HL-60 (cell line): ENCODE data around the gene NSL1.

ENCODE experiments used
- DNase-seq, 2 experiments: peaks; one replicate each; pipeline ENCODE4 v3.0.0-alpha.2; 2010 to 2020; ENCODE audit warnings: low read depth in 1 of 2, low spot score in 1 of 2
- H3K27ac ChIP-seq: fragments of 250-450 bp; sonication (Bioruptor Pico); replicated peaks from 2 replicates; pipeline ENCODE4 v1.5.1; 2020; ENCODE audit warnings: mild to moderate bottlenecking, moderate library complexity
- H3K27me3 ChIP-seq: fragments of 250-450 bp; sonication (Bioruptor Pico); 2 replicates; pipeline ENCODE4 v1.5.1; 2021; ENCODE audit warnings: mild to moderate bottlenecking, moderate library complexity; ENCODE audit not compliant: insufficient read depth, poor library complexity, severe bottlenecking
- H3K4me3 ChIP-seq: replicated peaks from 2 replicates; pipeline ENCODE4 v1.5.1; 2011; ENCODE audit warnings: mild to moderate bottlenecking, control low read depth, low read length; ENCODE audit not compliant: insufficient read depth
- CTCF ChIP-seq: IDR thresholded peaks from one replicate; pipeline ENCODE4 v1.5.1; 2011; ENCODE audit warnings: low read length, control low read depth, inconsistent platforms; ENCODE audit not compliant: insufficient read depth
- GABPA ChIP-seq: IDR thresholded peaks from 2 replicates; pipeline ENCODE4 v1.6.1; 2012; ENCODE audit warnings: low read depth
- POLR2AphosphoS5 ChIP-seq: IDR thresholded peaks from 2 replicates; pipeline ENCODE4 v1.6.1; 2012; ENCODE audit warnings: low read depth
- SPI1 ChIP-seq: IDR thresholded peaks from 2 replicates; pipeline ENCODE4 v1.6.1; 2012; ENCODE audit warnings: low read depth, mild to moderate bottlenecking, borderline replicate concordance
- TF ChIP-seq, protein P1 (sequence below): IDR thresholded peaks from 2 replicates; pipeline ENCODE4 v1.6.1; 2012; ENCODE audit warnings: low read depth; ENCODE audit not compliant: insufficient replicate concordance

Gene NSL1

GRCh38 chr1:212699625-212700222, 91.9 kb downstream of the NSL1 start, which contains the start of gene BATF3:
Gene BATF3, minus strand, starts transcription at chr1:212699840. Its CDS starts 78 bp downstream, at chr1:212699762.
- Histone ChIP-seq H3K4me3 (peak within 1 kb of the TSS; percentile 54), H3K27me3 (peaks cover 12% of the 10 kb centered on the region), H3K27ac (no peak within 1 kb of the TSS)
- TF ChIP-seq POLR2AphosphoS5 (no peak), CTCF (no peak), SPI1 (no peak), GABPA (no peak)
- TF ChIP-seq, protein P1, sequence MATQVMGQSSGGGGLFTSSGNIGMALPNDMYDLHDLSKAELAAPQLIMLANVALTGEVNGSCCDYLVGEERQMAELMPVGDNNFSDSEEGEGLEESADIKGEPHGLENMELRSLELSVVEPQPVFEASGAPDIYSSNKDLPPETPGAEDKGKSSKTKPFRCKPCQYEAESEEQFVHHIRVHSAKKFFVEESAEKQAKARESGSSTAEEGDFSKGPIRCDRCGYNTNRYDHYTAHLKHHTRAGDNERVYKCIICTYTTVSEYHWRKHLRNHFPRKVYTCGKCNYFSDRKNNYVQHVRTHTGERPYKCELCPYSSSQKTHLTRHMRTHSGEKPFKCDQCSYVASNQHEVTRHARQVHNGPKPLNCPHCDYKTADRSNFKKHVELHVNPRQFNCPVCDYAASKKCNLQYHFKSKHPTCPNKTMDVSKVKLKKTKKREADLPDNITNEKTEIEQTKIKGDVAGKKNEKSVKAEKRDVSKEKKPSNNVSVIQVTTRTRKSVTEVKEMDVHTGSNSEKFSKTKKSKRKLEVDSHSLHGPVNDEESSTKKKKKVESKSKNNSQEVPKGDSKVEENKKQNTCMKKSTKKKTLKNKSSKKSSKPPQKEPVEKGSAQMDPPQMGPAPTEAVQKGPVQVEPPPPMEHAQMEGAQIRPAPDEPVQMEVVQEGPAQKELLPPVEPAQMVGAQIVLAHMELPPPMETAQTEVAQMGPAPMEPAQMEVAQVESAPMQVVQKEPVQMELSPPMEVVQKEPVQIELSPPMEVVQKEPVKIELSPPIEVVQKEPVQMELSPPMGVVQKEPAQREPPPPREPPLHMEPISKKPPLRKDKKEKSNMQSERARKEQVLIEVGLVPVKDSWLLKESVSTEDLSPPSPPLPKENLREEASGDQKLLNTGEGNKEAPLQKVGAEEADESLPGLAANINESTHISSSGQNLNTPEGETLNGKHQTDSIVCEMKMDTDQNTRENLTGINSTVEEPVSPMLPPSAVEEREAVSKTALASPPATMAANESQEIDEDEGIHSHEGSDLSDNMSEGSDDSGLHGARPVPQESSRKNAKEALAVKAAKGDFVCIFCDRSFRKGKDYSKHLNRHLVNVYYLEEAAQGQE: no peak
- no peak for DNase-seq

DNA sequence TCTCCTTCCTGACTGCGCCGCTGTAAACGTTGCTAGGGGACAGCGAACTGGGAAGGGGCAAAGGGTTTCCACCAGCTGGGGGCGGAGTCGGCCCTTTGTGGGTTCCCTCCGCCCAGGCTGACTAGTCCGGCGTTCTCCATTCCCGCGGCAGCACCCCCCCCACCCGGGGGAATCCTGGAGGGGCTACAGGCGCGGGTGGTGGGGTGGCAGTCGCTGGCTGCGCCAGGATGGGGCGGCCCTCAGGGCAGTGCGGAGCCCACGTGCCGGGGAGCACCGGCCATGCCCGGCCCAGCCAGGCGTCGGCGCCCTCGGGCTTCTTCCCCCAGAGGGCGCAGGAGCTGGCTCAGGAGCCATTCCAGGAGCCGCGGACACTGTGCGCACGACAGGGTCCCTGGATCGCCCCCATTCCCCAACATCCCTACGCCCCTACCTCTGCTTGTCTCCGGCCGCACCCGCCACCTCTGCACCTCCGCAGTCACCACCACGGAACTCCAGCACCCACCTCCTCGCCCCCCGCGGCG, 92.4 kb downstream of the NSL1 start:
- peaks cover 12% of the 10 kb centered on the region for H3K27me3 ChIP-seq
- DNase-seq: peak in 1 of 2 experiments; percentile 38
- no peak overlapping the region for H3K27ac ChIP-seq
- H3K4me3 ChIP-seq: peak overlapping the region; percentile 54
- TF ChIP-seq GABPA (no peak), SPI1 (no peak), POLR2AphosphoS5 (no peak), CTCF (peak; percentile 62)
- TF ChIP-seq, protein P1: no peak

DNA sequence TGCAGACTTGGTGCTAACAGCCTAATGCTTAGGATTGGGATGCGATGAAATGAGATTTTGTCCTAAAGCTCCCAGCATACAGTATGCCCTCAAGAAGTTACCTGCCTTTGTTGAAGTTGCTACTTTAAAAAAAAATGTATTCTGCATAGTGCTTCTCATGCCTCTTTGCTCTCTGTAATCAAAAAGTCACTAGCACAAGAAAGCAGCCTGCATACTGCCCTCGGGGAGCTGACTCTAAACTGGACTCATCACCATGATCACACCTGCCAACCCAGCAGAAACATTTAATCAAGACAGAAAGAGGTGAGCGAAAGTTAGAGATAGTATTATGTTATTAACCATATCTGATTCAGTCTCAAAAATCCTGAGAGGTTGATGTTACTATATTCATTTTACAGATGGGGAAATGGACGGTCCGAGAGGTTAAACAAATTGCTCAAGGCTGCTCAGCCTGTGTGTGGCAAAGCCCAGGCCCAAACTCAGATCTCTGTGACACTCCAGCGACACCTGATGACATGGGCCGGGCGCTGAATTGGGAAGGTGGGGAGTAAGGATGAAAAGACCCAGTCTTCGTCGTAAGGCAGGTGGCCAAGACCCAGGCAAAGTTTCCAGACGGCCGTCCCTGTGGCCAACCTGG, 93.0 kb downstream of the NSL1 start:
- H3K27me3 ChIP-seq: peaks cover 12% of the 10 kb centered on the region
- TF ChIP-seq, protein P1: no peak
- TF ChIP-seq SPI1 (no peak), CTCF (no peak), GABPA (no peak), POLR2AphosphoS5 (no peak)
- no peak overlapping the region for H3K27ac ChIP-seq
- H3K4me3 ChIP-seq: peak overlapping the region; percentile 54
- DNase-seq: no peak
